Measurements from ENCODE around the gene PPM1H.

The PPM1H gene

DNA sequence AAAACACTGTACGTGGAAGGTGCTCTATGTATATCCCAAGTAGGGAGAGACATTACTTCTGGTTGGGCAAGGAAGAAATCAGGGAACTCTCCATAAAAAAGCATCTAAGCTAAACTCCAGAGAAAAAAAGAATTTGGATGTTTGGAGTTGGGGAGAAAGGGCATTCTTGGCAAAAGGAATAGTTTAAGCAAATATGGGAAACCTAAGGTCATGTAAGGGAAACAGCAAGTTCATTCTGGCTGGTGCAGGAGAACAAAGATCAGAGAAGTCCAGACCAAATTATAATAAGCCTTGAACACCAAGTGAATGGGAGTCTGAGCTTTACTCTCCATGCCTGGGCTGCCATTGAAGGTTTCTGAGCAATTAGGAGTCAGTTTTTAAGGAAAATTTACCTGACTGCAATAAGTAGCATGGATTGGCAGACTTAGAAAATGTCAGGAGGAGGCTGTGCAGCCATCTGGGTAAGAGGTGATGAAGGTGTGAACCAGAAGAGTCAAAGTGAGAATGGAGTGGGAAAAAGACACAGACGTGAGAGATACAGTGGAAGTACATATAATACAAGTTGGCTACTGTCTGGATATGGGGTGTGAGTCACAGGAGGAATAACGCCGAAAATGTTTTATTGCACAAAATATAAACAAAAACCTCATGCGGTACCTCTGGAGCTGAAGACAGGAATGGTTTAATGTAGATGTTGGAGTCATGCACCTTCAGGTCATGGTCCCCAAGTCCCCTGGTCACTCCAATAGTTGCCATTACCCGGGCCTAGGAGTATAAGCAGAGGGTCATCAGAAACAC lies 245.7 kb downstream of the PPM1H start:
- no peak overlapping the region for H3K4me3 ChIP-seq (ENCODE audit: low read depth in 1 of 2, low read length in 2 of 2)
- H4K20me1 ChIP-seq (ENCODE audit: insufficient read depth, low read length): no peaks in the 10 kb centered on the region
- H3K27ac ChIP-seq (ENCODE audit: low read length): no peak overlapping the region
- no peak for DNase-seq
- H3K27me3 ChIP-seq (ENCODE audit: insufficient read depth, low read length, poor library complexity): no peaks in the 10 kb centered on the region
- no peaks in the 10 kb centered on the region for H3K79me2 ChIP-seq (ENCODE audit: insufficient read depth, low read length)
- H3K9me3 ChIP-seq (ENCODE audit: insufficient read depth, low read length, severe bottlenecking): no peaks in the 10 kb centered on the region
- no peak overlapping the region for H3K9ac ChIP-seq (ENCODE audit: low read depth, low read length)
- ATAC-seq (ENCODE audit: insufficient read depth, low read depth): no peak
- TF ChIP-seq EZH2 (IDR thresholded peaks at IDR 0.05; ENCODE audit: borderline replicate concordance, low read depth, low read length, severe bottlenecking): no peak
- TF ChIP-seq, protein P1, sequence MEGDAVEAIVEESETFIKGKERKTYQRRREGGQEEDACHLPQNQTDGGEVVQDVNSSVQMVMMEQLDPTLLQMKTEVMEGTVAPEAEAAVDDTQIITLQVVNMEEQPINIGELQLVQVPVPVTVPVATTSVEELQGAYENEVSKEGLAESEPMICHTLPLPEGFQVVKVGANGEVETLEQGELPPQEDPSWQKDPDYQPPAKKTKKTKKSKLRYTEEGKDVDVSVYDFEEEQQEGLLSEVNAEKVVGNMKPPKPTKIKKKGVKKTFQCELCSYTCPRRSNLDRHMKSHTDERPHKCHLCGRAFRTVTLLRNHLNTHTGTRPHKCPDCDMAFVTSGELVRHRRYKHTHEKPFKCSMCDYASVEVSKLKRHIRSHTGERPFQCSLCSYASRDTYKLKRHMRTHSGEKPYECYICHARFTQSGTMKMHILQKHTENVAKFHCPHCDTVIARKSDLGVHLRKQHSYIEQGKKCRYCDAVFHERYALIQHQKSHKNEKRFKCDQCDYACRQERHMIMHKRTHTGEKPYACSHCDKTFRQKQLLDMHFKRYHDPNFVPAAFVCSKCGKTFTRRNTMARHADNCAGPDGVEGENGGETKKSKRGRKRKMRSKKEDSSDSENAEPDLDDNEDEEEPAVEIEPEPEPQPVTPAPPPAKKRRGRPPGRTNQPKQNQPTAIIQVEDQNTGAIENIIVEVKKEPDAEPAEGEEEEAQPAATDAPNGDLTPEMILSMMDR (IDR thresholded peaks at IDR 0.05; ENCODE audit: borderline replicate concordance, extremely low read depth, low read length, poor library complexity, severe bottlenecking): no peak
- H3K4me1 ChIP-seq (ENCODE audit: insufficient read depth, low read length): no peaks in the 10 kb centered on the region
- H3K4me2 ChIP-seq (ENCODE audit: insufficient read depth, low read length): no peak overlapping the region
- H2AFZ ChIP-seq (ENCODE audit: low read depth, low read length): no peak overlapping the region
- H3K36me3 ChIP-seq (ENCODE audit: insufficient read depth, low read length): no peaks in the 10 kb centered on the region

DNA sequence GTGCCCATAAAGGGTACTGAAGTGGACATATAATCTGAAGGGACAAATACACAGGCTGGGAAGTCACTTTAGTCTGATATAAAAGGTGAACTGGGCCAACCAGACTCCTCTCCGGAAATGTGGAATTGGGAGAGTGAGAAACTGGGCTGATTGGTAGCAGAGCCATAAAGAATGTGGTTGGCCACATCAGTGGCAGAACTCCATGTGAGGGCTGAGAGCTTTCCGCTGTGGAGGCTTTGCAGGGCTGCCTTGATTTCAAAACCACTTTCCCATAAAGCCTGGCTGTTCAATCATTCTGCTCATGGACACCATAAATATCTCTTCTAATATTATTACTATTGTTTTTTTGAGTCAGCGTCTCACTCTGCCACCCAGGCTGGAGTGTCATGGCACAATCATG lies 248.0 kb downstream of the PPM1H start:
- no peak for TF ChIP-seq EZH2 (IDR thresholded peaks at IDR 0.05; ENCODE audit: borderline replicate concordance, low read depth, low read length, severe bottlenecking)
- TF ChIP-seq, protein P1 (IDR thresholded peaks at IDR 0.05; ENCODE audit: borderline replicate concordance, extremely low read depth, low read length, poor library complexity, severe bottlenecking): no peak
- Histone ChIP-seq H3K4me2 (ENCODE audit: insufficient read depth, low read length) (no peak overlapping the region), H3K4me3 (ENCODE audit: low read depth in 1 of 2, low read length in 2 of 2) (no peak overlapping the region), H3K9ac (ENCODE audit: low read depth, low read length) (no peak overlapping the region), H4K20me1 (ENCODE audit: insufficient read depth, low read length) (no peaks in the 10 kb centered on the region), H3K4me1 (ENCODE audit: insufficient read depth, low read length) (no peaks in the 10 kb centered on the region), H3K36me3 (ENCODE audit: insufficient read depth, low read length) (no peaks in the 10 kb centered on the region), H2AFZ (ENCODE audit: low read depth, low read length) (no peak overlapping the region), H3K9me3 (ENCODE audit: insufficient read depth, low read length, severe bottlenecking) (no peaks in the 10 kb centered on the region), H3K79me2 (ENCODE audit: insufficient read depth, low read length) (no peaks in the 10 kb centered on the region), H3K27me3 (ENCODE audit: insufficient read depth, low read length, poor library complexity) (no peaks in the 10 kb centered on the region), H3K27ac (ENCODE audit: low read length) (no peak overlapping the region)
- DNase-seq (no peak), ATAC-seq (ENCODE audit: insufficient read depth, low read depth) (no peak)

DNA sequence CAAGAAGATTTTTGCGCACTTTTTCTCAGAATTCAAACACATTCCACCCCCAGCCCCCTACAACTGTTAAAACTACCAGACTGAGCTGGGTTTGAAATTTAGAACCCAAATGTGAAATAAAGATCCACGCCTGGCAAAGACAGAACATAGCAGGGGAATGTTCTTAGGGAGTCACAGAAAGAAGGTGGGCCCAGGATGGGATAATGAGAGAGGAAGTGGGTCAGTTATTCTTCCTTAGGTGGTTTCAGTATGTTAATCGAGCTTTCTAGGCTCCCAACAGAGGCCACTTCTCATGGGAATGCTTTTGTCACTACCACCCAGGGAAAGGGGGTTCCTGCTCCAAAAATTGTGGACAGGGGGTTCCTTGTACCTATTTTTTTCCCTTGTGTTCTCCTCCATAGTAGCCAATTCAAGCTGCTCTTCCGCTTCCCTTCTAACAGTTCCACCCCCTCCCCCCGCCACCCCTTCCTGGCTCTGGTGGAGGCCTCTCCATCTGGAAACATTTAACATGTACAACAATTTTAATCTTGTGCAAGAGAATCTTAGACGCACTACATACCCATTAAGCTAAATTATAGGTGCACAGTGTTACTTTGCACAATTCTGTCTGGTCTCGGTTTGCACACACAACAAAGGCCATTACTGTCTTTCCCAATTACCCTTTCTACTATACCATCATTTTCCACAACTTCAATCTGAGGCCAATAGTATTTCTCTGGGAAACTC lies 250.2 kb downstream of the PPM1H start:
- no peak overlapping the region for H3K27ac ChIP-seq (ENCODE audit: low read length)
- H3K4me1 ChIP-seq (ENCODE audit: insufficient read depth, low read length): no peaks in the 10 kb centered on the region
- H3K36me3 ChIP-seq (ENCODE audit: insufficient read depth, low read length): no peaks in the 10 kb centered on the region
- no peak overlapping the region for H2AFZ ChIP-seq (ENCODE audit: low read depth, low read length)
- no peaks in the 10 kb centered on the region for H3K9me3 ChIP-seq (ENCODE audit: insufficient read depth, low read length, severe bottlenecking)
- H3K4me2 ChIP-seq (ENCODE audit: insufficient read depth, low read length): no peak overlapping the region
- TF ChIP-seq EZH2 (IDR thresholded peaks at IDR 0.05; ENCODE audit: borderline replicate concordance, low read depth, low read length, severe bottlenecking): no peak
- TF ChIP-seq, protein P1 (IDR thresholded peaks at IDR 0.05; ENCODE audit: borderline replicate concordance, extremely low read depth, low read length, poor library complexity, severe bottlenecking): no peak
- H3K9ac ChIP-seq (ENCODE audit: low read depth, low read length): no peak overlapping the region
- no peak overlapping the region for H3K4me3 ChIP-seq (ENCODE audit: low read depth in 1 of 2, low read length in 2 of 2)
- DNase-seq (no peak), ATAC-seq (ENCODE audit: insufficient read depth, low read depth) (no peak)
- H3K79me2 ChIP-seq (ENCODE audit: insufficient read depth, low read length): no peaks in the 10 kb centered on the region
- no peaks in the 10 kb centered on the region for H3K27me3 ChIP-seq (ENCODE audit: insufficient read depth, low read length, poor library complexity)
- no peaks in the 10 kb centered on the region for H4K20me1 ChIP-seq (ENCODE audit: insufficient read depth, low read length)
